ENCODE measurements around the gene RGL1. TPM values are rescaled to one million over a fixed set of nuclear protein-coding genes. Genes with fewer than 3 reads are reported as not detected.

The RGL1 gene
- total RNA-seq, 4 donors from 2014 or later = 9.3 to 36.3 (median 16.3) TPM

DNA sequence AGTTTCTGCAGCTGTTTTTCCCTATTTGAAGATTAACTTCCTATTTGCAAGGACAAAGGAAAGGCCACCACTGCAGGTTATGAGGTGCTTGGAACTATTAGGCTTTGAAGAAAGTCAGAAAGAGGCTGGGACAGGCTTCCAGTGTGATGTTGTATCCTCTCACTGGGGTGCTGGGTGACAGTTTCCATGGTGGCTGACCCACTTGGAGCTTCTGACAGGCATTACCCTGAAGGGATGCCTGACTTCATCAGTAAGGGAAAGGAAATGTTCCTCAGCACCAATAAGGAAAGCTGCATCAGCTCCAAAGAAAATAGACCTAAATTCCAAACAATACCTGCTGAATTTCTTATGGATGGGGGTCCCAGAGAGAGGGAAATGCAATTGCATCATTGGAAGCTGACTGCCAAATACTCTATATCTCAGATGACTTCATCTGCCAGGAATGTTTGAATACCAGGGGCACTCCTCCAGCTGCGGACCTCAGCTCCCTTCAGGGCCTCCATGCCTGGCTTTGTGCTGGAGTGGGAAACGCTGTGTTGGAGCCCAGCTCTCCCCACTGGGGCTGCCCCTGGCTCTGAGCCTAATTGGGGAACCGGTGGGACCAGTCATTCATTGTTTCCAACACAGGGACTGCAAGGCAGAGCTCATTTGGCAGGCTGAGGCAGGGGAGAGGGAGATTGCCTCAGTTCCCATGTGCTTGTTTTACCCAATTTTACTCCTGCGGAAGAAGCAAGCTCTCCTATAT, 76.6 kb downstream of the RGL1 start:
- no peak for TF ChIP-seq CTCF (IDR thresholded peaks at IDR 0.05)
- no peak for TF ChIP-seq POLR2A (IDR thresholded peaks at IDR 0.05)
- intact Hi-C loops (cut with DNase I) = no loop called here
- Histone ChIP-seq H3K36me3 (no peaks in the 10 kb centered on the region), H3K4me1 (peaks cover 18 to 31% of the 10 kb centered on the region in 2 donors), H3K9me3 (no peaks in the 10 kb centered on the region), H3K27ac (peak overlapping the region in 2 of 3 donors; percentile 1 to 60), H3K4me3 (replicated peaks in 1 of 3) (no peak overlapping the region), H3K27me3 (no peaks in the 10 kb centered on the region)
- peak; percentile 84 to 89 for DNase-seq
- 18 to 28% methylated on average over 3 to 4 of the region's 4 CpGs for WGBS, 2 donors

GRCh38 chr1:183882335-183883167, 77.6 kb downstream of the RGL1 start:
- WGBS, 2 donors = 71 to 77% methylated on average over 8 of the region's 8 CpGs
- Histone ChIP-seq H3K36me3 (no peaks in the 10 kb centered on the region), H3K4me3 (replicated peaks in 1 of 3) (no peak overlapping the region), H3K9me3 (no peaks in the 10 kb centered on the region), H3K4me1 (peaks cover 10 to 21% of the 10 kb centered on the region in 2 donors), H3K27me3 (no peaks in the 10 kb centered on the region), H3K27ac (peak overlapping the region in 1 of 3 donors; percentile 1)
- intact Hi-C loops (cut with DNase I) = no loop called here
- TF ChIP-seq CTCF (IDR thresholded peaks at IDR 0.05) (no peak), POLR2A (IDR thresholded peaks at IDR 0.05) (no peak)
- DNase-seq = no peak

DNA sequence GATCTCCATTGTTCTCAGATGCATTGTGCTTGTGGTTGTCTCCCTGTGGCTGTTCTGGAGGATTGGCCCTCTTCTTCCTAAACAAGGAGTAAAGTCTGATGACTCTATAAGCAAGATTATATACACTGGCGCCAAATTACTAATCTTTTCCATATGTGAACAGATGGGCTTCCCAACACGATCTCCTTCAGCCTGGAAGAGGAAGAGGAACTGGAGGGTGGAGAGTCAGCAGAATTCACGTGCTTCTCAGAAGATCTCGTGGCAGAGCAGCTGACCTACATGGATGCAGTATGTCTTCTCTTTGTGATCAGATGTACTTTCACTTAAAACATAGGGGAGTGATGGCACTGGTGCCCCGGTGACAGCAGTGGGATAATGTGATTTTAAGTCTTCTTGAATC, 78.7 kb downstream of the RGL1 start:
- intact Hi-C loops (cut with DNase I) = no loop called here

GRCh38 chr1:183884526-183884925, 79.6 kb downstream of the RGL1 start:
- H3K27me3 ChIP-seq = no peaks in the 10 kb centered on the region
- H3K4me3 ChIP-seq (replicated peaks in 1 of 3) = no peak overlapping the region
- TF ChIP-seq POLR2A (IDR thresholded peaks at IDR 0.05) (no peak), CTCF (IDR thresholded peaks at IDR 0.05) (no peak)
- 92 to 93% methylated on average over 4 of the region's 4 CpGs for WGBS, 2 donors
- peaks cover 8 to 17% of the 10 kb centered on the region in 2 donors for H3K4me1 ChIP-seq
- no peak for DNase-seq
- no peaks in the 10 kb centered on the region for H3K36me3 ChIP-seq
- intact Hi-C loops (cut with DNase I) = no loop called here
- no peaks in the 10 kb centered on the region for H3K9me3 ChIP-seq
- H3K27ac ChIP-seq = no peak overlapping the region

More for the DNA sequence above, 78.7 kb downstream of the RGL1 start:
- TF ChIP-seq POLR2A (IDR thresholded peaks at IDR 0.05) = no peak
- no peak for TF ChIP-seq CTCF (IDR thresholded peaks at IDR 0.05)
- H3K4me3 ChIP-seq (replicated peaks in 1 of 3) = no peak overlapping the region
- no peaks in the 10 kb centered on the region for H3K9me3 ChIP-seq
- no peak overlapping the region for H3K27ac ChIP-seq
- WGBS, 2 donors = 87 to 89% methylated on average over 5 of the region's 5 CpGs
- no peak for DNase-seq
- H3K27me3 ChIP-seq = no peaks in the 10 kb centered on the region
- peaks cover 8 to 17% of the 10 kb centered on the region in 2 donors for H3K4me1 ChIP-seq
- no peaks in the 10 kb centered on the region for H3K36me3 ChIP-seq
